ENCODE measurements around the gene FLNB.

The FLNB gene

GRCh38 chr3:58215317-58216025 is 207.2 kb downstream of the FLNB start:
- no peak for DNase-seq

DNA sequence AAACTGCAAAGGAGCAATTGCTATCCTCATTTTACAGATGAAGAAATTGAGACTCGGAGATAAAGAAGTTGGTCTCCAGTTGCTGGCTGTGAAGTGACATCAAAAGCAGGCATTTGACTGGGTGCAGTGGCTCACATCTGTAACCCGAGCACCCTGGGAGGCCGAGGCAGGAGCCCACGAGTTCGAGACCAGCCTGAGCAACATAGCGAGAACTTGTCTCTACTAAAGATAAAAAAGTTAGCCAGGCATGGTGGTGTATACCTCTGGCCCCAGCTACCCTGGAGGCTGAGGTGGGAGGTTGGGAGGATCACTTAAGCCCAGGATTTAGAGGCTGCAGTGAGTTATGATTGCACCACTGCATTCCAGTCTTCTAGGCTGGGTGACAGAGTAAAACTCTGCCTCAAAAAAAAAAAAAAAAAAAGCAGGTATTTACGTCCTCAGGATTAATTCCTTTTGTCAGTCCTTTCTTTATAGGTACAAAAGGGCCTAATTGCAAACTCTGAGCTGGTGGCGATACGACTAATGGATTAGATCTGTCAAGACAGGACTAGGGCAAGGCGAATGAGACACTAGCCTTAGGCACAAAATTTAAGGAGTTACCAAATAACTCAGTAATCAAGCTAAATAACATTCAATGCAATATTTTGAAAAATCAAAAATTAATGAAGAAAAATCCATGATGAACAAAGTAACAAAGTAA is 208.4 kb downstream of the FLNB start:
- no peak for DNase-seq

DNA sequence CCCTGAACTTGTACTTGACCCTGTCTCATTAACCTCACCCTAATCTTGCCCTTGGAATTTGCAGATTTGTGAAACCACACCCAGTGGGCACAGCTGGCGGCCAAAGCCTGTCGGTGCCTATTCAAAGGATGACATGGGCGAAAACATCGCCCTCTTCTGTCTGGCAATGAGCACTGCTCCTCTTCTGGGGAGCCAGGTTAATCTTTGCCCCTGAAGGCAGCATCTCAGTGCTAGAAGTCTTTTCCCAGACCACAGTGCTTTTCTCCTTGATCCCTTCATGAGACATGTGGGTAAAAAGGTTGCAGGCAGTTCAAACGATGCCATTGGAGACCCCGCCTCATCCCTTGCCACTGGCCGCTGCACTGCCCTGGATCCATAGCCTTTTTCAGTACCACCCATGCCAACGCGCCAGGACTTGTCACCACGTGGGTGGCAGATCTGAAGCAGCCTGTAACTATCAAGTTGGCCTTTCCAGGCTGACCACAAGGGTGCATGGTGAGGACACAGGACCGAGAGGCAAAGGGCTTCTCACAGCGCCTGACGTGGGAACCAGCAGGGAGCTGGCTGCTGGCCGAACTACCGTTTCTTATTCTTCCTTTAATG is 209.1 kb downstream of the FLNB start:
- no peak for DNase-seq

DNA sequence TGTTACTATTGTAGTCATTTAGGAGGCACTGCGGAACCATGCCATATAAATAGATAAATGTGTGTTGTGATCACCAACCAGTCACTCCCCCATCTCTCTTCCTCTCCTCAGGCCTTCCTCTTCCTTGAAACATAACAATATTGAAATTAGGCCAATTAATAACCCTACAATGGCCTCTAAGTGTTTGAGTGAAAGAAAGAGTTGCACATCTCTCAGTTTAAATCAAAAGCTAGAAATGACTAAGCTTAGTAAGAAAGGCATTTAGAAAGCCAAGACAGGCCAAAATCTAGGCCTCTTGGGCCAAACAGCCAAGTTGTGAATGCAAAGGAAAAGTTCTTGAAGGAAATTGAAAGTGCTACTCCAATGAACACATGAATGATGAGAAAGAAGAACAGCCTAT is 210.7 kb downstream of the FLNB start:
- DNase-seq: no peak

Data from NCI-H187 (cell line).